ENCODE data around the gene TTLL3. TPM values are rescaled to one million over a fixed set of nuclear protein-coding genes. Genes with fewer than 3 reads are reported as not detected.

TTLL3 gene
- total RNA-seq, 1 experiment from 2014 or later, result 14.6 TPM

DNA sequence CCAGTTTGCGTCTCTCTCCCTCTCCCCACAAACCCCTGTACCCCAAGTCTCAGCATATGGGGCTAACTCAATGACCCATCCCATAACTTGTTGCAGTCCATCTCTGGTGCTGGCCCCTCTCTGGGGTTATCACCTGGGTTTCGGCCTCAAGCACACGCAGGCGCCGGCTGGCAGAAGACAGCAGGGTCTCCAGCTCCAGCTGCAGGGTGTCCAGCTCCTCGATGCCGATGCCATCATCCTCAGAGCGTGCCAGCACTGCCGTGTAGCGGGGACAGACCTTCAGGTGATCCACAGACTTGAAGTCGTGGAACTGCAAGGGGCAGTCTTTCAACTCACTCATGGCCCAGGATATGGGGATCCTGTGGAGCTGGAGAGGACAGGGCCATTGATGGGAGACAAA lies 18.9 kb upstream of the TTLL3 start:
- H3K36me3 Mint-ChIP-seq (ENCODE audit: insufficient read depth, unreplicated experiment), result peaks cover 49% of the 10 kb centered on the region
- TF ChIP-seq, protein P1, sequence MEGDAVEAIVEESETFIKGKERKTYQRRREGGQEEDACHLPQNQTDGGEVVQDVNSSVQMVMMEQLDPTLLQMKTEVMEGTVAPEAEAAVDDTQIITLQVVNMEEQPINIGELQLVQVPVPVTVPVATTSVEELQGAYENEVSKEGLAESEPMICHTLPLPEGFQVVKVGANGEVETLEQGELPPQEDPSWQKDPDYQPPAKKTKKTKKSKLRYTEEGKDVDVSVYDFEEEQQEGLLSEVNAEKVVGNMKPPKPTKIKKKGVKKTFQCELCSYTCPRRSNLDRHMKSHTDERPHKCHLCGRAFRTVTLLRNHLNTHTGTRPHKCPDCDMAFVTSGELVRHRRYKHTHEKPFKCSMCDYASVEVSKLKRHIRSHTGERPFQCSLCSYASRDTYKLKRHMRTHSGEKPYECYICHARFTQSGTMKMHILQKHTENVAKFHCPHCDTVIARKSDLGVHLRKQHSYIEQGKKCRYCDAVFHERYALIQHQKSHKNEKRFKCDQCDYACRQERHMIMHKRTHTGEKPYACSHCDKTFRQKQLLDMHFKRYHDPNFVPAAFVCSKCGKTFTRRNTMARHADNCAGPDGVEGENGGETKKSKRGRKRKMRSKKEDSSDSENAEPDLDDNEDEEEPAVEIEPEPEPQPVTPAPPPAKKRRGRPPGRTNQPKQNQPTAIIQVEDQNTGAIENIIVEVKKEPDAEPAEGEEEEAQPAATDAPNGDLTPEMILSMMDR (IDR thresholded peaks at IDR 0.05; ENCODE audit: unreplicated experiment), result no peak
- H3K27me3 Mint-ChIP-seq (ENCODE audit: insufficient read depth, unreplicated experiment), result no peaks in the 10 kb centered on the region
- H3K4me3 Mint-ChIP-seq (ENCODE audit: unreplicated experiment), result peak overlapping the region; percentile 98
- intact Hi-C loops (cut with micrococcal nuclease), result loop anchor here (5.0 kb wide), 1 partner anchor 74 kb away; no protein-coding TSS in a partner anchor
- no TSS peak for BruUV-seq (replicated peaks)
- no peaks in the 10 kb centered on the region for H3K9me3 Mint-ChIP-seq (ENCODE audit: unreplicated experiment)
- peaks cover 31% of the 10 kb centered on the region for H3K4me1 Mint-ChIP-seq (ENCODE audit: insufficient read depth, unreplicated experiment)
- DNase-seq (ENCODE audit: unreplicated experiment), result no peak
- H3K27ac Mint-ChIP-seq (ENCODE audit: low read depth, unreplicated experiment), result peak overlapping the region; percentile 100
- CTCF ChIA-PET, result interaction anchor here (0.6 to 1.3 kb wide), 3 partner anchors 11 to 489 kb away, joined by 3 read pairs; no protein-coding TSS in a partner anchor
- POLR2A ChIA-PET, result interaction anchor here (1.2 kb wide), 1 partner anchor 10 kb away, joined by 3 read pairs; no protein-coding TSS in a partner anchor

DNA sequence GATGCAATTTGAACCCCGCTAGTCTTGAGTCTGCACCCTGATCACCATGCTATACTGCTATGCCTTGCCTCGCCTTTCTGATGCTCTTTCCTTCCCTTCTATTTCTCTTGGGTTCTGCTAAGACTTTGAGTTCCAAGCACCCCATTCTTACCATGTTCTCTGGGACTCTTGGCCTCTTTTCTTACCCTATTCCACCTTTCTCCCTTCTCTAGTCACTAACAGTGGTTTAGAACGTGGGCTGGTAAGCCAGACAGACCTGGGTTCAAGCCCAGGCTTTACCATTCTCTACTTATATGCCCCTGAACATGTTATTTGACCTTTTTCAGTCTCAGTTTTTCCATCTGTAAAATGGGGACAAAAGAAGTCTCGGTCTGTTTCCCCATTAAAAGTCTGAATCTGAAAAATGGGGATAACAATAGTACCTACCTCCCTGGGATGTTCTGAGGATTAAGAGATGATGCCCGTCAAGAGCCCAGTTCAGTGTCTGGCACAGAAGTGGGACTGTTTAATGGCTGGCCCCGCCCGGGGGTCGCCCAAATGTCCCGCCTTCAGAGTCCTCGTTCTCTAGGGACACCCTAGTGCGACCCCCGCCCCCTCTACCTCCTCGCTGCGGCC lies 18.2 kb upstream of the TTLL3 start:
- peak overlapping the region; percentile 98 for H3K4me3 Mint-ChIP-seq (ENCODE audit: unreplicated experiment)
- intact Hi-C loops (cut with micrococcal nuclease), result loop anchor here (5.0 kb wide), 1 partner anchor 75 kb away; no protein-coding TSS in a partner anchor
- no peaks in the 10 kb centered on the region for H3K9me3 Mint-ChIP-seq (ENCODE audit: unreplicated experiment)
- H3K4me1 Mint-ChIP-seq (ENCODE audit: insufficient read depth, unreplicated experiment), result peaks cover 31% of the 10 kb centered on the region
- H3K27me3 Mint-ChIP-seq (ENCODE audit: insufficient read depth, unreplicated experiment), result no peaks in the 10 kb centered on the region
- peaks cover 56% of the 10 kb centered on the region for H3K36me3 Mint-ChIP-seq (ENCODE audit: insufficient read depth, unreplicated experiment)
- peak overlapping the region; percentile 100 for H3K27ac Mint-ChIP-seq (ENCODE audit: low read depth, unreplicated experiment)
- CTCF ChIA-PET, result interaction anchor here (0.6 to 1.2 kb wide), 6 partner anchors 9 to 488 kb away, joined by 3 to 4 read pairs (median 3); partner anchors contain the start of gene MTMR14
- POLR2A ChIA-PET, result interaction anchor here (0.5 to 2.2 kb wide), 25 partner anchors 11 to 529 kb away, joined by 3 to 35 read pairs (median 5); partner anchors contain the start of genes BRPF1, CRELD1, EMC3 and IL17RC
- TF ChIP-seq, protein P1 (IDR thresholded peaks at IDR 0.05; ENCODE audit: unreplicated experiment), result no peak
- DNase-seq (ENCODE audit: unreplicated experiment), result no peak
- TSS peak; percentile 70 for BruUV-seq (replicated peaks)

DNA sequence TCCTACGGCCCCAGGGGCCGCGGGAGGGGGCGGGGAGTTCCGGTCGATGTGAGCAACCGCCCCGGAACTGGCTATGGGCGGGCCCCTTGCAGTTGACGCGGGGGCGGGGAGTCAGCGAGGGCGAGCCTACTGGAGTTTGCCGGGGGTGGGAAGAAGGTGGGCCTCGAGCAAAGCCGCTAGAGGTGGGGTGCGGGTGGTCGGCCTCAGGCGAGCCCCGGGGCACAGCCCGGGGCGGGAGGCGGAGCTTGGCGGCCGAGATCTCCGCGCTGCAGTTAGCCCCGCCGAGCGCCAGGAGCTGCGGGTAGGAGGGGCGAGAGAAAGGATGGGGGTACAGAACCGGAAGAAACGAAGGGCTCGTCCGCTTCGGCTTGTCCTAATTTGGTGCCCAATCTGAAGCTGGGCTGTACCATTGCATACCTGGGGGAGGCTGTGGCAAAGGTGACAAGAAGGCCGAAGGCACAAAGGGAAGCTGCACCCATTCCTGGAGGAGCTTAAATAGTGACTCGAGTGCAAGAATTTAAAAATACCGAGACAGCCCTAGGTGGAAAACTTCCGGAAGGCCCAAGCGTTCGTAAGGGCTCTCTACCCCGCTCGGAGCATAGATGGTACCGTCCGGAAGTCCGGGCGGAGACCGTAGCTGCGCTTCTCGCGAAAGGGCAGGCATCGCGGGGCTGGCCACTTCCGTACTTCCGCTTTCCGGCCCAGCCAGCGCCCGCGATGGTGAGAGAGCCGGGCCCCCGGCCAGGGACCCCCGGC lies 17.5 kb upstream of the TTLL3 start, which contains the start of the genes ARPC4 and TADA3:
ARPC4 (plus strand) TSS at position 678 of the 756 bp plus-strand sequence; CDS start at position 718, 40 bp downstream.
TADA3 (minus strand) TSS at position 69 of the 756 bp plus-strand sequence. CDS start 1,007 bp downstream, outside the sequence.
- Mint-ChIP-seq H3K4me3 (ENCODE audit: unreplicated experiment) (peak within 1 kb of the TSS; percentile 98), H3K36me3 (ENCODE audit: insufficient read depth, unreplicated experiment) (peaks cover 58% of the 10 kb centered on the region), H3K27ac (ENCODE audit: low read depth, unreplicated experiment) (peak within 1 kb of the TSS; percentile 100), H3K4me1 (ENCODE audit: insufficient read depth, unreplicated experiment) (peaks cover 31% of the 10 kb centered on the region), H3K9me3 (ENCODE audit: unreplicated experiment) (no peaks in the 10 kb centered on the region), H3K27me3 (ENCODE audit: insufficient read depth, unreplicated experiment) (no peaks in the 10 kb centered on the region)
- ChIA-PET POLR2A (interaction anchor here (0.6 to 2.2 kb wide), 39 partner anchors 8 to 528 kb away, joined by 3 to 35 read pairs (median 4); partner anchors contain the start of genes BRPF1, CRELD1, EMC3 and IL17RC), CTCF (interaction anchor here (0.6 to 1.2 kb wide), 5 partner anchors 12 to 220 kb away, joined by 3 to 4 read pairs (median 3); partner anchors contain the start of gene MTMR14)
- intact Hi-C loops (cut with micrococcal nuclease), result loop anchor here (5.0 kb wide), 1 partner anchor 75 kb away; no protein-coding TSS in a partner anchor
- TF ChIP-seq, protein P1 (IDR thresholded peaks at IDR 0.05; ENCODE audit: unreplicated experiment), result no peak
- peak; percentile 96 for DNase-seq (ENCODE audit: unreplicated experiment)
- no TSS peak for BruUV-seq (replicated peaks)
